Gastrocnemius medialis (tissue), 4 donors: ENCODE data around the gene AOC2. TPM values are rescaled to one million over a fixed set of nuclear protein-coding genes. Genes with fewer than 3 reads are reported as not detected.
"Not testable (repeated sequence)": the region's sequence is repeated elsewhere in the genome, so short reads cannot be mapped to it uniquely, and the experiment has no call there.

ENCODE experiments used
- ATAC-seq, 2 donors: fragments of 150-250 bp; one replicate each; pipeline ENCODE4 v1.9.1; 2016
- DNase-seq, 2 donors: peaks; one replicate each; pipeline ENCODE4 v3.0.0-alpha.2; 2019
- H3K27ac ChIP-seq, 4 donors: fragments of 200-600 bp; sonication (generic); 1 replicate in 1 of 4; 2 replicates in 3 of 4; pipeline ENCODE4 v1.5.1; 2016 to 2018; ENCODE audit warnings: mild to moderate bottlenecking in 2 of 4, moderate library complexity in 1 of 4
- H3K27me3 ChIP-seq, 3 donors: fragments of 200-600 bp; sonication (generic) in 2 of 3; 1 replicate in 1 of 3; 2 replicates in 2 of 3; pipeline versions ENCODE4 v1.5.1 to v1.6.0; 2016 to 2019; ENCODE audit warnings: mild to moderate bottlenecking in 1 of 3, moderate library complexity in 1 of 3
- H3K36me3 ChIP-seq, 2 donors: fragments of 200-600 bp; sonication (generic) in 1 of 2; one replicate each; pipeline ENCODE4 v1.5.1; 2017 to 2018
- H3K4me1 ChIP-seq, 2 donors: fragments of 200-600 bp; sonication (generic) in 1 of 2; one replicate each; pipeline ENCODE4 v1.5.1; 2016 to 2017; ENCODE audit warnings: mild to moderate bottlenecking in 2 of 2
- H3K4me3 ChIP-seq, 4 donors: fragments of 200-600 bp; sonication (generic) in 3 of 4; 1 replicate in 1 of 4; 2 replicates in 3 of 4; pipeline ENCODE4 v1.5.1; 2016 to 2019; ENCODE audit warnings: mild to moderate bottlenecking in 2 of 4
- H3K9me3 ChIP-seq, 3 donors: fragments of 200-600 bp; sonication (generic) in 2 of 3; 1 replicate in 1 of 3; 2 replicates in 2 of 3; pipeline ENCODE4 v1.5.1; 2016 to 2019
- CTCF ChIP-seq, 5 experiments: fragments of 450-650 bp in 3 of 5; fragments of 200-600 bp in 2 of 5; sonication (generic) in 2 of 5; IDR thresholded peaks in 4 of 5; conservative IDR thresholded peaks in 1 of 5; 1 replicate in 4 of 5; 2 replicates in 1 of 5; pipeline ENCODE4 v1.5.1; 2016 to 2019; ENCODE audit warnings: antibody characterized with exemption in 5 of 5, mild to moderate bottlenecking in 3 of 5, moderate library complexity in 3 of 5
- POLR2A ChIP-seq, 2 donors: fragments of 450-650 bp; IDR thresholded peaks; one replicate each; pipeline ENCODE4 v1.6.1; 2017; ENCODE audit warnings: antibody characterized with exemption in 2 of 2, mild to moderate bottlenecking in 2 of 2, moderate library complexity in 2 of 2
- in situ Hi-C, 4 donors: fragments of 200-750 bp; cut with MboI; loops; one replicate each; pipeline versions ENCODE4 v1.15.0 to v1.8.0; 2017; ENCODE audit warnings: low sequenced_read_pairs in 4 of 4
- intact Hi-C: fragments of 100-400 bp; cut with DNase I; formaldehyde crosslinking; loops from one replicate; pipeline ENCODE4 v1.15.1; 2023; ENCODE audit warnings: low total_unique reads
- total RNA-seq, 4 donors: library from RNA; depleted of rRNA; stranded (reverse); fragments of >200 nt; gene quantifications; one replicate each; pipeline versions ENCODE4 v1.1.0 to v1.2.3, GENCODE V29; 2016

AOC2 gene
- total RNA-seq, 4 donors from 2014 or later = 0.81 to 1.2 (median 1.0) TPM

- ATAC-seq (no peak), DNase-seq (no peak)
- Histone ChIP-seq H3K27me3 (no peaks in the 10 kb centered on the region), H3K4me3 (no peak overlapping the region), H3K36me3 (no peaks in the 10 kb centered on the region), H3K4me1 (no peaks in the 10 kb centered on the region), H3K9me3 (no peaks in the 10 kb centered on the region), H3K27ac (no peak overlapping the region)
- intact Hi-C loops = no loop called here
- TF ChIP-seq POLR2A (IDR thresholded peaks at IDR 0.05) (no peak), CTCF (IDR thresholded peaks at IDR 0.05 in 4 of 5, conservative IDR thresholded peaks at IDR 0.05 in 1 of 5) (no peak)
- in situ Hi-C loops = no loop called here
Observed at GRCh38 chr17:42880776-42881310, 36.5 kb downstream of the AOC2 start.

- H3K27ac ChIP-seq, in situ Hi-C loops, intact Hi-C loops, H3K4me1 ChIP-seq, H3K36me3 ChIP-seq, H3K9me3 ChIP-seq, H3K4me3 ChIP-seq, ATAC-seq, DNase-seq, H3K27me3 ChIP-seq: not testable (repeated sequence)
Observed at GRCh38 chr17:42881706-42882105, 37.3 kb downstream of the AOC2 start.

- intact Hi-C loops = no loop called here
- H3K27ac ChIP-seq = no peak overlapping the region
- in situ Hi-C loops = no loop called here
- no peak for ATAC-seq
- no peaks in the 10 kb centered on the region for H3K9me3 ChIP-seq
- H3K27me3 ChIP-seq = no peaks in the 10 kb centered on the region
- H3K36me3 ChIP-seq = no peaks in the 10 kb centered on the region
- no peak for DNase-seq
- TF ChIP-seq CTCF (IDR thresholded peaks at IDR 0.05 in 4 of 5, conservative IDR thresholded peaks at IDR 0.05 in 1 of 5) (no peak), POLR2A (IDR thresholded peaks at IDR 0.05) (no peak)
- H3K4me1 ChIP-seq = peaks cover 0 to 2% of the 10 kb centered on the region in 2 donors
- H3K4me3 ChIP-seq = no peak overlapping the region
Observed at GRCh38 chr17:42882166-42882565, 37.8 kb downstream of the AOC2 start.

GRCh38 chr17:42883802-42884558 is 39.6 kb downstream of the AOC2 start:
- in situ Hi-C loops (no loop called here), intact Hi-C loops (no loop called here)
- Histone ChIP-seq H3K27me3 (no peaks in the 10 kb centered on the region), H3K27ac (no peak overlapping the region), H3K4me1 (peaks cover 0 to 2% of the 10 kb centered on the region in 2 donors), H3K4me3 (no peak overlapping the region), H3K36me3 (no peaks in the 10 kb centered on the region), H3K9me3 (no peaks in the 10 kb centered on the region)
- ATAC-seq (no peak), DNase-seq (no peak)
- no peak for TF ChIP-seq CTCF (IDR thresholded peaks at IDR 0.05 in 4 of 5, conservative IDR thresholded peaks at IDR 0.05 in 1 of 5)
- TF ChIP-seq POLR2A (IDR thresholded peaks at IDR 0.05) = no peak

GRCh38 chr17:42885806-42886205 is 41.4 kb downstream of the AOC2 start:
- H3K27ac ChIP-seq, H3K27me3 ChIP-seq, H3K36me3 ChIP-seq, DNase-seq, H3K4me1 ChIP-seq, in situ Hi-C loops, intact Hi-C loops, H3K9me3 ChIP-seq, H3K4me3 ChIP-seq, ATAC-seq: not testable (repeated sequence)
